ENCODE measurements around the gene GRSF1. TPM values are rescaled to one million over a fixed set of nuclear protein-coding genes. Genes with fewer than 3 reads are reported as not detected.

GRSF1 gene
- total and polyA plus RNA-seq, 2 of the 13 experiments (the other 11 are each of a cell fraction or from before 2014, with no cell fraction given), result 66.5 to 103 TPM

GRCh38 chr4:70839589-70840093 lies at the start of gene GRSF1 (continued):
- TF ChIP-seq CTCF (CRISPR knock-in tag; IDR thresholded peaks at IDR 0.05), result 0 out of 2 replicates have a peak, but pooled peaks have one; percentile 13
- TF ChIP-seq GABPA (IDR thresholded peaks at IDR 0.05; ENCODE audit: low read depth, low read length), result peak; percentile 59
- TF ChIP-seq GABPA (CRISPR knock-in tag; IDR thresholded peaks at IDR 0.05; ENCODE audit: low read depth), result peak; percentile 85
- TF ChIP-seq LBX2 (CRISPR knock-in tag; IDR thresholded peaks at IDR 0.05; ENCODE audit: borderline replicate concordance), result 0 out of 2 replicates have a peak, but pooled peaks have one; percentile 64
- peak; percentile 65 for TF ChIP-seq HDAC1 (CRISPR knock-in tag; IDR thresholded peaks at IDR 0.05)
- TF ChIP-seq SP4 (CRISPR knock-in tag; IDR thresholded peaks at IDR 0.05), result peak; percentile 99
- peak; percentile 81 for TF ChIP-seq SP5 (CRISPR knock-in tag; IDR thresholded peaks at IDR 0.05; ENCODE audit: borderline replicate concordance, low read depth)
- TF ChIP-seq PRDM10 (CRISPR knock-in tag; IDR thresholded peaks at IDR 0.05; ENCODE audit: low read depth), result no peak; the same call in 1 of the 2 replicates
- peak; percentile 7; the same call in 1 of the 2 replicates for TF ChIP-seq FOXP4 (CRISPR knock-in tag; IDR thresholded peaks at IDR 0.05)
- peak; percentile 33; the same call in 1 of the 2 replicates for TF ChIP-seq BRF2 (CRISPR knock-in tag; IDR thresholded peaks at IDR 0.05)
- TF ChIP-seq AKAP8 (CRISPR knock-in tag; IDR thresholded peaks at IDR 0.05), result 0 out of 2 replicates have a peak, but pooled peaks have one; percentile 21
- TF ChIP-seq POGZ (CRISPR knock-in tag; IDR thresholded peaks at IDR 0.05), result peak; percentile 55; the same call in 1 of the 2 replicates
- TF ChIP-seq HOXA3 (CRISPR knock-in tag; IDR thresholded peaks at IDR 0.05), result peak; percentile 19; the same call in 1 of the 2 replicates
- TF ChIP-seq TARDBP (CRISPR knock-in tag; IDR thresholded peaks at IDR 0.05), result peak; percentile 19; the same call in 1 of the 2 replicates
- no peak for TF ChIP-seq LRRFIP1 (CRISPR knock-in tag; conservative IDR thresholded peaks at IDR 0.05)
- TF ChIP-seq SAP130 (CRISPR knock-in tag; IDR thresholded peaks at IDR 0.05; ENCODE audit: low read depth), result peak; percentile 74; the same call in 1 of the 2 replicates
- TF ChIP-seq ZNF749 (CRISPR knock-in tag; IDR thresholded peaks at IDR 0.05; ENCODE audit: borderline replicate concordance), result peak; percentile 34; the same call in 1 of the 2 replicates
- 0 out of 2 replicates have a peak, but pooled peaks have one; percentile 29 for TF ChIP-seq ZNF253 (CRISPR knock-in tag; IDR thresholded peaks at IDR 0.05; ENCODE audit: borderline replicate concordance)
